Pancreas (tissue), 10 donors: ENCODE results near the gene C10orf67. TPM values are rescaled to one million over a fixed set of nuclear protein-coding genes. Genes with fewer than 3 reads are reported as not detected.

Experiments
- ATAC-seq, 4 donors: fragments of 200-7000 bp; cut with Tn5 transposase; one replicate each; pipeline versions ENCODE4 v1.8.0 to v1.9.1; 2020; ENCODE audit warnings: mild to moderate bottlenecking in 4 of 4, moderate library complexity in 4 of 4
- DNase-seq, 6 donors: peaks; one replicate each; pipeline ENCODE4 v3.0.0-alpha.2; 2020
- FAIRE-seq: peaks from 2 replicates; lab custom pipeline; 2012; peaks lifted over from hg19 to GRCh38; lab: Jason Lieb, UNC
- H3K27ac ChIP-seq, 4 donors: fragments of 200-600 bp; sonication (generic); 1 replicate in 3 of 4; 2 replicates in 1 of 4; pipeline versions ENCODE4 v1.5.0 to v1.8.0; 2020
- H3K27me3 ChIP-seq, 4 donors: fragments of 200-600 bp; one replicate each; pipeline ENCODE4 v1.8.0; 2021
- H3K36me3 ChIP-seq, 3 donors: fragments of 200-600 bp; sonication (generic) in 1 of 3; one replicate each; pipeline versions ENCODE4 v1.5.0 to v1.8.0; 2020 to 2021
- H3K4me1 ChIP-seq, 3 donors: fragments of 200-600 bp; one replicate each; pipeline ENCODE4 v1.8.0; 2021
- H3K4me3 ChIP-seq, 4 donors: fragments of 200-600 bp; sonication (generic) in 2 of 4; one replicate each; pipeline versions ENCODE4 v1.5.0 to v1.8.0; 2020 to 2021
- H3K9me3 ChIP-seq, 4 donors: fragments of 200-600 bp; one replicate each; pipeline ENCODE4 v1.8.0; 2021
- WGBS, 2 donors: extraction: QIAGEN DNeasy Blood & Tissue Kit; methylation state at CpG; one replicate each; pipeline ENCODE4 v1.1.7; 2013; 5-methylcytosine and 5-hydroxymethylcytosine counted together
- intact Hi-C, 3 donors: fragments of 100-400 bp; cut with DNase I; formaldehyde crosslinking; loops; one replicate each; pipeline versions ENCODE4 v1.11.1 to v1.14.2; 2022
- polyA plus RNA-seq, 2 donors: library from polyadenylated mRNA; stranded (reverse); fragments of 200-250 nt; gene quantifications; one replicate each; pipeline ENCODE4 v1.2.3, GENCODE V29; 2013
- total RNA-seq, 6 donors: library from RNA; stranded (reverse); fragmentation: NEBNext Ultra II Directional in 4 of 6; extraction: Animal tissue kit (Norgen Biotek cat#: 25700) in 4 of 6; gene quantifications; one replicate each; pipeline versions ENCODE4 v1.2.1 to v1.2.4, GENCODE V29; 2021 to 2023
- TF ChIP-seq, protein P1 (sequence below), 4 donors: fragments of 200-600 bp; sonication (generic) in 3 of 4; IDR thresholded peaks; one replicate each; pipeline versions ENCODE4 v1.5.0 to v1.8.0; 2021; ENCODE audit warnings: antibody characterized with exemption in 4 of 4
- donor health status: healthy with polysubstance abuse.
- donor health status: DM: no; HTN: no; CAD: no; lungs with moderate emphysema.
- donor health status: DM: no; HTN: no; CAD: no.
- donor health status: control.
- donor health status: control.
- donor health status: Bipolar disorder and iron deficiency.
- donor health status: DM: yes; HTN: yes; CAD: no.
- donor health status: DM: no; HTN: no; CAD: no.
- donor health status: DM: no; HTN: no; CAD: no.
- donor health status: DM: yes; HTN: yes; CAD: no.

The C10orf67 gene
- total and polyA plus RNA-seq, 8 donors, result 0.02 to 0.16 (median 0.08) TPM; not detected in 3

DNA sequence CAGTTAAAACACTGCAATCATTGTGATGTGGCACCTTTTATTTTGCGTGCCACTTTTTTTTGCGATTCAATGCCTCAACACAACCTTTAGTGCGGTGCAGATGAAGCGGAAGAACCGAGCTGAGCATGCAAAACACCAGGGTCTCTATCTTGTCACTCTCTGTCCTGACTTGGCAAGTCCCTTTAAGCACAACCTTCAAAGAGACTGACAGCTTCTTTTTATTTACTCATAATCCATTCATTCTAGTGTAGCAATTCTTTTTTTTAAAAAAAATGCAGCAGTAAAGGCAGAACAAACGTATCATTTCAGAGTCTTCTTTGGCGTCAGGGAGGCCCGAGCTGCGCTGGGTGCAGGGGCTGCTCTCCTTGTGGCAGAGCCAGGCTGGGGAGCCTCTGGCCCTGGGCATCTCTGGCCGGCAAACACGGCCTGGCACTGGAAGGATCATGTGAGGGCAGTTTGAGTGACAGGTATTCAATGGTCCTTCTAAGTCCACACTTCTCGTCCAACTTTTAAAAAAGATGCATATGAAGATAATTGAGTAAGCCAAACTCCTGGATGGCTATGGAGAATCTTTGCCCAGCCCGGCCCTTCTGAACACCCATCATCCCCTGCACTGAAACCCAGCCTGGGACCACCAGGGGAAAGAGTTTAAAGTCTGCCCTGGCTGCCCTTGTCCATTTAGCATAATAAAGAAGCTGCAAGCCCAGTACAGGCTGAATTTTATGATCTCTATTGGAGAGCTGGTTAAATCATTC lies 148.6 kb downstream of the C10orf67 start:
- Histone ChIP-seq H3K27me3 (no peaks in the 10 kb centered on the region), H3K9me3 (no peaks in the 10 kb centered on the region), H3K4me3 (no peak overlapping the region), H3K36me3 (no peaks in the 10 kb centered on the region), H3K27ac (peak overlapping the region in 3 of 4 donors; percentile 64 to 95 (median 88)), H3K4me1 (peaks cover 6 to 11% (median 7%) of the 10 kb centered on the region in 3 donors)
- FAIRE-seq (no peak), DNase-seq (peak in 3 of 6 donors; percentile 12 to 42 (median 19)), ATAC-seq (no peak)
- WGBS, 2 donors, result 36% methylated on average over 13 of the region's 13 CpGs
- intact Hi-C loops, result no loop called here
- TF ChIP-seq, protein P1, sequence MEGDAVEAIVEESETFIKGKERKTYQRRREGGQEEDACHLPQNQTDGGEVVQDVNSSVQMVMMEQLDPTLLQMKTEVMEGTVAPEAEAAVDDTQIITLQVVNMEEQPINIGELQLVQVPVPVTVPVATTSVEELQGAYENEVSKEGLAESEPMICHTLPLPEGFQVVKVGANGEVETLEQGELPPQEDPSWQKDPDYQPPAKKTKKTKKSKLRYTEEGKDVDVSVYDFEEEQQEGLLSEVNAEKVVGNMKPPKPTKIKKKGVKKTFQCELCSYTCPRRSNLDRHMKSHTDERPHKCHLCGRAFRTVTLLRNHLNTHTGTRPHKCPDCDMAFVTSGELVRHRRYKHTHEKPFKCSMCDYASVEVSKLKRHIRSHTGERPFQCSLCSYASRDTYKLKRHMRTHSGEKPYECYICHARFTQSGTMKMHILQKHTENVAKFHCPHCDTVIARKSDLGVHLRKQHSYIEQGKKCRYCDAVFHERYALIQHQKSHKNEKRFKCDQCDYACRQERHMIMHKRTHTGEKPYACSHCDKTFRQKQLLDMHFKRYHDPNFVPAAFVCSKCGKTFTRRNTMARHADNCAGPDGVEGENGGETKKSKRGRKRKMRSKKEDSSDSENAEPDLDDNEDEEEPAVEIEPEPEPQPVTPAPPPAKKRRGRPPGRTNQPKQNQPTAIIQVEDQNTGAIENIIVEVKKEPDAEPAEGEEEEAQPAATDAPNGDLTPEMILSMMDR (IDR thresholded peaks at IDR 0.05), result no peak

GRCh38 chr10:23194966-23195845 lies 149.4 kb downstream of the C10orf67 start:
- Histone ChIP-seq H3K4me1 (peaks cover 6 to 11% (median 7%) of the 10 kb centered on the region in 3 donors), H3K27me3 (no peaks in the 10 kb centered on the region), H3K9me3 (no peaks in the 10 kb centered on the region), H3K27ac (peak overlapping the region; percentile 55 to 95 (median 76)), H3K4me3 (peak overlapping the region; percentile 12 to 67 (median 56)), H3K36me3 (no peaks in the 10 kb centered on the region)
- FAIRE-seq (no peak), ATAC-seq (peak; percentile 20 to 36 (median 33)), DNase-seq (peak; percentile 40 to 82 (median 69))
- 29 to 31% methylated on average over 68 to 70 of the region's 70 CpGs for WGBS, 2 donors
- TF ChIP-seq, protein P1 (IDR thresholded peaks at IDR 0.05), result no peak
- intact Hi-C loops, result no loop called here

DNA sequence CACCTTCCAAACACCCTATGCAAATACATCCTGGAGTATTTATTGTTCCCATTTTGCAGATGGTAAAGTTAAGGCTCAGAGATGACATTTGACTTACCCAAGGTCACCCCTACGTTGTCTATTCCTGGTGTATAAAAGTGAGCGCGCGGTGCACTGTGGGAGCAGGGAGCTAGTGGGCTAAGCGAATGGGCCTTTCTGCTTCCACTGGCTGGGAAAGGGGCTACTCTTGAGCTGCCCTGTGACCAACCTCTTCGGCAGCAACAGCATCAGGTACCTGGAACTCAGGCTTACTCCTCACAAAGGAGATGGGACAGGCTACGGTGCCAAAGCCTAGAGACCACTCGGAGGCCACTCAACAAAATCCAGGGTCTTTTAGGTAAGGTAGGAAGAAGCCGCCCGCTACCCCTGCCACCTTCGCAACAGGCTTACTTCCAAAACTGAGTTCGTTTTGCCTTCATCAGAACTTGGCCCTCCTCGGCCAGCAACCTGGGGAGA lies 150.1 kb downstream of the C10orf67 start:
- DNase-seq, result peak in 2 of 6 donors; percentile 25 to 34
- Histone ChIP-seq H3K4me1 (peaks cover 6 to 11% (median 7%) of the 10 kb centered on the region in 3 donors), H3K27ac (peak overlapping the region; percentile 55 to 95 (median 76)), H3K4me3 (peak overlapping the region; percentile 12 to 67 (median 56)), H3K9me3 (no peaks in the 10 kb centered on the region), H3K36me3 (no peaks in the 10 kb centered on the region), H3K27me3 (no peaks in the 10 kb centered on the region)
- no peak for FAIRE-seq
- 27 to 28% methylated on average over 13 of the region's 13 CpGs for WGBS, 2 donors
- ATAC-seq, result no peak
- intact Hi-C loops, result no loop called here
- TF ChIP-seq, protein P1 (IDR thresholded peaks at IDR 0.05), result no peak

GRCh38 chr10:23193435-23194074 lies 151.0 kb downstream of the C10orf67 start:
- no peaks in the 10 kb centered on the region for H3K36me3 ChIP-seq
- TF ChIP-seq, protein P1 (IDR thresholded peaks at IDR 0.05), result no peak
- H3K27me3 ChIP-seq, result no peaks in the 10 kb centered on the region
- ATAC-seq (no peak), DNase-seq (peak in 1 of 6 donors; percentile 30), FAIRE-seq (no peak)
- peak overlapping the region; percentile 3 to 95 (median 63) for H3K27ac ChIP-seq
- 7 to 14% methylated on average over 18 to 19 of the region's 19 CpGs for WGBS, 2 donors
- H3K4me3 ChIP-seq, result peak overlapping the region; percentile 35 to 67 (median 56)
- H3K9me3 ChIP-seq, result no peaks in the 10 kb centered on the region
- intact Hi-C loops, result no loop called here
- H3K4me1 ChIP-seq, result peaks cover 6 to 11% (median 7%) of the 10 kb centered on the region in 3 donors
